ENCODE measurements around the gene WAC.

WAC gene

GRCh38 chr10:28587270-28587969 is 54.5 kb downstream of the WAC start:
- H3K4me3 ChIP-seq (ENCODE audit: low read depth, low read length), result no peak overlapping the region
- no peak for TF ChIP-seq CTCF (IDR thresholded peaks at IDR 0.05; ENCODE audit: insufficient read depth, low read depth, low read length, missing control alignments)
- DNase-seq (ENCODE audit: low read depth), result no peak

- no peak for TF ChIP-seq CTCF (IDR thresholded peaks at IDR 0.05; ENCODE audit: insufficient read depth, low read depth, low read length, missing control alignments)
- H3K4me3 ChIP-seq (ENCODE audit: low read depth, low read length), result no peak overlapping the region
- DNase-seq (ENCODE audit: low read depth), result no peak
Observed at GRCh38 chr10:28587970-28588290, 55.0 kb downstream of the WAC start.

- no peak for TF ChIP-seq CTCF (IDR thresholded peaks at IDR 0.05; ENCODE audit: insufficient read depth, low read depth, low read length, missing control alignments)
- H3K4me3 ChIP-seq (ENCODE audit: low read depth, low read length), result no peak overlapping the region
- DNase-seq (ENCODE audit: low read depth), result no peak
Observed at GRCh38 chr10:28592953-28593352, 60.0 kb downstream of the WAC start.

- TF ChIP-seq CTCF (IDR thresholded peaks at IDR 0.05; ENCODE audit: insufficient read depth, low read depth, low read length, missing control alignments), result no peak
- no peak for DNase-seq (ENCODE audit: low read depth)
- no peak overlapping the region for H3K4me3 ChIP-seq (ENCODE audit: low read depth, low read length)
Observed at GRCh38 chr10:28593811-28594210, 60.9 kb downstream of the WAC start.

- DNase-seq (ENCODE audit: low read depth), result no peak
- TF ChIP-seq CTCF (IDR thresholded peaks at IDR 0.05; ENCODE audit: insufficient read depth, low read depth, low read length, missing control alignments), result no peak
- no peak overlapping the region for H3K4me3 ChIP-seq (ENCODE audit: low read depth, low read length)
Observed at GRCh38 chr10:28594406-28594805, 61.5 kb downstream of the WAC start.

GRCh38 chr10:28595613-28596012 is 62.7 kb downstream of the WAC start:
- no peak overlapping the region for H3K4me3 ChIP-seq (ENCODE audit: low read depth, low read length)
- TF ChIP-seq CTCF (IDR thresholded peaks at IDR 0.05; ENCODE audit: insufficient read depth, low read depth, low read length, missing control alignments), result no peak
- no peak for DNase-seq (ENCODE audit: low read depth)

GRCh38 chr10:28600056-28600455 is 67.1 kb downstream of the WAC start:
- DNase-seq (ENCODE audit: low read depth), result no peak

More at GRCh38 chr10:28600056-28600455, 67.1 kb downstream of the WAC start:
- no peak overlapping the region for H3K4me3 ChIP-seq (ENCODE audit: low read depth, low read length)
- no peak for TF ChIP-seq CTCF (IDR thresholded peaks at IDR 0.05; ENCODE audit: insufficient read depth, low read depth, low read length, missing control alignments)
